HCT116 (cell line): Measurements from ENCODE around the gene MARVELD3. TPM values are rescaled to one million over a fixed set of nuclear protein-coding genes. Genes with fewer than 3 reads are reported as not detected.

Source experiments
- ATAC-seq: fragments of 200-7000 bp; cut with Tn5 transposase; 2 replicates; pipeline ENCODE4 v1.9.1; 2020; ENCODE audit warnings: mild to moderate bottlenecking, moderate library complexity
- BruUV-seq: library from RNA; stranded (reverse); fragments of 400-500 nt; replicated peaks from 2 replicates; lab custom pipeline; 2021; lab: Mats Ljungman, UMichigan
- CTCF ChIA-PET: fragments of 300-600 bp; sonication (Branson Sonifier 250); formaldehyde crosslinking; loops from one replicate; lab custom pipeline; 2021; ENCODE audit warnings: antibody characterized with exemption; lab: Charles Lee
- POLR2A ChIA-PET: fragments of 300-600, 350-600 bp; sonication (Branson Sonifier 250); formaldehyde crosslinking; loops from one replicate; lab custom pipeline; 2021; ENCODE audit warnings: antibody characterized with exemption; lab: Charles Lee
- RAD21 ChIA-PET, 2 experiments: fragments of 300-600 bp; sonication (Branson Sonifier 250); formaldehyde crosslinking; loops; one replicate each; lab custom pipeline; 2023; ENCODE audit warnings: low total read pairs in 2 of 2; ENCODE audit not compliant: uncharacterized antibody in 2 of 2, unreplicated experiment in 2 of 2, low non-redundant PET in 1 of 2; lab: Charles Lee
- DNase-seq: peaks from one replicate; pipeline ENCODE4 v3.0.0-alpha.2; 2010; ENCODE audit warnings: low read depth, low spot score
- H2AFZ ChIP-seq: fragments of 200-600 bp; shearing (Covaris generic), sonication (generic); 2 replicates; pipeline ENCODE4 v1.6.1; 2017; ENCODE audit warnings: low read depth, mixed run types, mixed read lengths, antibody characterized with exemption, low read length; ENCODE audit not compliant: poor library complexity, severe bottlenecking
- H3K27ac ChIP-seq: 2 replicates; pipeline ENCODE4 v1.5.1; 2012; ENCODE audit warnings: low read depth, low read length
- H3K27me3 ChIP-seq: fragments of 200-600 bp; sonication (generic); 2 replicates; pipeline ENCODE4 v1.6.1; 2016; ENCODE audit warnings: mixed run types, low read length, mixed read lengths; ENCODE audit not compliant: insufficient read depth
- H3K36me3 ChIP-seq, 2 experiments: fragments of 200-500 bp in 1 of 2; fragments of 200-600 bp in 1 of 2; sonication (Bioruptor generic) in 1 of 2; sonication (generic) in 1 of 2; 2 replicates each; pipeline versions ENCODE4 v1.5.1 to v1.6.1; 2014 to 2016; ENCODE audit warnings: low read length in 2 of 2, inconsistent platforms in 1 of 2, mixed read lengths in 1 of 2, mixed run types in 1 of 2; ENCODE audit not compliant: insufficient read depth in 2 of 2, control insufficient read depth in 1 of 2
- H3K4me1 ChIP-seq, 2 experiments: fragments of 200-600 bp in 1 of 2; sonication (generic) in 1 of 2; 2 replicates each; pipeline versions ENCODE4 v1.5.1 to v1.6.1; 2012 to 2017; ENCODE audit warnings: low read length in 2 of 2, inconsistent platforms in 1 of 2, mild to moderate bottlenecking in 1 of 2, mixed read lengths in 1 of 2, mixed run types in 1 of 2, moderate library complexity in 1 of 2; ENCODE audit not compliant: insufficient read depth in 2 of 2, control insufficient read depth in 1 of 2
- H3K4me2 ChIP-seq: fragments of 200-600 bp; sonication (generic); 2 replicates; pipeline ENCODE4 v1.6.1; 2017; ENCODE audit warnings: mixed run types, low read length, mixed read lengths
- H3K4me3 ChIP-seq, 2 experiments: fragments of 200-600 bp in 1 of 2; sonication (generic) in 1 of 2; replicated peaks in 1 of 2; 2 replicates each; pipeline ENCODE4 v1.5.1; 2011 to 2016; ENCODE audit warnings: low read length in 2 of 2, control low read depth in 1 of 2, low read depth in 1 of 2, mild to moderate bottlenecking in 1 of 2, mixed read lengths in 1 of 2, mixed run types in 1 of 2
- H3K79me2 ChIP-seq: fragments of 200-600 bp; sonication (generic); 2 replicates; pipeline ENCODE4 v1.6.1; 2017; ENCODE audit warnings: mild to moderate bottlenecking, mixed run types, low read length, moderate library complexity, mixed read lengths; ENCODE audit not compliant: insufficient read depth
- H3K9ac ChIP-seq: fragments of 200-600 bp; sonication (generic); 2 replicates; pipeline ENCODE4 v1.6.1; 2016; ENCODE audit warnings: low read length, mixed read lengths
- H3K9me2 ChIP-seq: fragments of 200-600 bp; sonication (generic), shearing (Covaris generic); 2 replicates; pipeline ENCODE4 v1.6.1; 2017; ENCODE audit warnings: mixed run types, mild to moderate bottlenecking, moderate library complexity; ENCODE audit not compliant: insufficient read depth
- H3K9me3 ChIP-seq, 2 experiments: fragments of 200-500 bp in 1 of 2; fragments of 200-600 bp in 1 of 2; sonication (Bioruptor generic) in 1 of 2; sonication (generic) in 1 of 2; 2 replicates each; pipeline ENCODE4 v1.6.1; 2014 to 2017; ENCODE audit warnings: low read length in 2 of 2, mixed read lengths in 2 of 2, inconsistent platforms in 1 of 2, low read depth in 1 of 2, mild to moderate bottlenecking in 1 of 2, mixed run types in 1 of 2, moderate library complexity in 1 of 2; ENCODE audit not compliant: control insufficient read depth in 1 of 2, insufficient read depth in 1 of 2
- H4K20me1 ChIP-seq: fragments of 200-600 bp; sonication (generic), shearing (Covaris generic); 2 replicates; pipeline ENCODE4 v1.6.1; 2017; ENCODE audit warnings: mixed run types, mild to moderate bottlenecking, moderate library complexity; ENCODE audit not compliant: insufficient read depth
- ELF1 ChIP-seq: IDR thresholded peaks from 2 replicates; pipeline ENCODE4 v1.6.1; 2012; ENCODE audit warnings: low read depth, borderline replicate concordance
- EZH2 ChIP-seq: fragments of 200-600 bp; sonication (generic); IDR thresholded peaks from 2 replicates; pipeline ENCODE4 v1.6.1; 2017; ENCODE audit warnings: antibody characterized with exemption, mixed run types
- FOSL1 ChIP-seq: IDR thresholded peaks from 2 replicates; pipeline ENCODE4 v1.6.1; 2012; ENCODE audit warnings: low read depth
- JUND ChIP-seq: IDR thresholded peaks from 2 replicates; pipeline ENCODE4 v1.6.1; 2012
- POLR2A ChIP-seq: IDR thresholded peaks from 2 replicates; pipeline ENCODE4 v1.7.0; 2011; ENCODE audit warnings: borderline replicate concordance; ENCODE audit not compliant: insufficient read depth, insufficient read length; ENCODE audit errors: extremely low read depth
- POLR2AphosphoS5 ChIP-seq: IDR thresholded peaks from 2 replicates; pipeline ENCODE4 v1.6.1; 2011; ENCODE audit warnings: mild to moderate bottlenecking, low read depth, low read length, moderate library complexity
- SIN3A ChIP-seq: IDR thresholded peaks from 2 replicates; pipeline ENCODE4 v1.6.1; 2012; ENCODE audit warnings: low read depth
- SP1 ChIP-seq: IDR thresholded peaks from 2 replicates; pipeline ENCODE4 v1.6.1; 2012; ENCODE audit warnings: low read depth
- TCF7L2 ChIP-seq: IDR thresholded peaks from 2 replicates; pipeline ENCODE4 v1.7.0; 2011; ENCODE audit warnings: borderline replicate concordance, inconsistent platforms; ENCODE audit not compliant: insufficient read depth, insufficient read length; ENCODE audit errors: extremely low read depth
- YY1 ChIP-seq: IDR thresholded peaks from 2 replicates; pipeline ENCODE4 v1.6.1; 2011; ENCODE audit warnings: low read length, low read depth, moderate library complexity, mild to moderate bottlenecking; ENCODE audit not compliant: insufficient replicate concordance; ENCODE audit errors: extremely low read depth
- ZFX ChIP-seq: fragments of 450-650 bp; IDR thresholded peaks from 2 replicates; pipeline ENCODE4 v1.6.1; 2017
- ZNF274 ChIP-seq: fragments of 200-500 bp; sonication (Bioruptor generic); IDR thresholded peaks from 2 replicates; pipeline ENCODE4 v1.6.1; 2014; ENCODE audit warnings: mild to moderate bottlenecking, low read depth, low read length, inconsistent platforms
- intact Hi-C: fragments of 100-400 bp; cut with micrococcal nuclease; formaldehyde crosslinking; loops from 2 replicates; pipeline ENCODE4 v1.10.0; 2022
- total RNA-seq: library from RNA; stranded (reverse); gene quantifications from one replicate; pipeline ENCODE4 v1.2.1, GENCODE V29; 2021; ENCODE audit not compliant: unreplicated experiment
- TF ChIP-seq, protein P1 (sequence below), 3 experiments: fragments of 200-600 bp in 1 of 3; sonication (generic) in 1 of 3; IDR thresholded peaks in 2 of 3; conservative IDR thresholded peaks in 1 of 3; 2 replicates each; pipeline ENCODE4 v1.5.1; 2012 to 2017; ENCODE audit warnings: low read depth in 2 of 3, low read length in 2 of 3, antibody characterized with exemption in 1 of 3, borderline replicate concordance in 1 of 3, control low read depth in 1 of 3, mild to moderate bottlenecking in 1 of 3, mixed read lengths in 1 of 3, mixed run types in 1 of 3, moderate library complexity in 1 of 3; ENCODE audit not compliant: insufficient read depth in 1 of 3
- TF ChIP-seq, protein P2 (sequence below): IDR thresholded peaks from 2 replicates; pipeline ENCODE4 v1.6.1; 2012
- TF ChIP-seq, protein P3 (sequence below): IDR thresholded peaks from 2 replicates; pipeline ENCODE4 v1.6.1; 2011; ENCODE audit warnings: mild to moderate bottlenecking, low read length, moderate library complexity; ENCODE audit not compliant: insufficient replicate concordance; ENCODE audit errors: extremely low read depth
- TF ChIP-seq, protein P4 (sequence below): IDR thresholded peaks from 2 replicates; pipeline ENCODE4 v1.6.1; 2012; ENCODE audit warnings: low read depth

MARVELD3 gene
- total RNA-seq, 1 experiment from 2014 or later = 20.9 TPM

DNA sequence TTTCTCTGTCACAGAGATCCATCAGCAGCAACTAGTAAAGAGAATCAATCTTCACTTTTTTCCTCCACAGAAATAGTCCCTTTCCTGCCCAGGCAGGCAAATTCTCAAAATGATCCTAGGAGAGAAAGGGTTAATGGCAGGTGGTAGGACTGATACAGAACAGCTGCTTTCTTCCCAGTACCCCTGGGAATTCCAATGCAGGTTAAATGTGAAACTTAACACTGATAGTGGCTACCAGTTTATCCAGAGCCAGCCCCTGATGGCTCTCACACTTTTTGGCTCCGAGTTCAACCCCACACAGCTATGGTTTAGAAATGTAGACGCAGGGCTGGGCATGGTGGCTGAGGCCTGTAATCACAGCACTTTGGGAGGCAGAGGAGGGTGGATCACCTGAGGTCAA, 22.2 kb downstream of the MARVELD3 start:
- no peaks in the 10 kb centered on the region for H3K9me2 ChIP-seq
- CTCF ChIA-PET = no interaction called here
- H4K20me1 ChIP-seq = no peaks in the 10 kb centered on the region
- H2AFZ ChIP-seq = no peak overlapping the region
- H3K27ac ChIP-seq = no peak overlapping the region
- POLR2A ChIA-PET = no interaction called here
- no peaks in the 10 kb centered on the region for H3K9me3 ChIP-seq
- no peaks in the 10 kb centered on the region for H3K79me2 ChIP-seq
- H3K4me3 ChIP-seq = no peak overlapping the region
- ATAC-seq = no peak
- H3K9ac ChIP-seq = no peak overlapping the region
- DNase-seq = no peak
- RAD21 ChIA-PET = no interaction called here
- no peaks in the 10 kb centered on the region for H3K4me1 ChIP-seq
- peaks cover 0 to 2% of the 10 kb centered on the region in 2 experiments; a peak in 1 of 4 replicates for H3K36me3 ChIP-seq
- no peaks in the 10 kb centered on the region for H3K27me3 ChIP-seq
- no peak overlapping the region for H3K4me2 ChIP-seq
- BruUV-seq = no TSS peak
- TF ChIP-seq ZFX (no peak), EZH2 (no peak), YY1 (no peak), POLR2AphosphoS5 (no peak), ELF1 (no peak), TCF7L2 (no peak), SIN3A (no peak), ZNF274 (no peak), JUND (no peak), FOSL1 (no peak), POLR2A (no peak), SP1 (no peak)
- TF ChIP-seq, protein P1, sequence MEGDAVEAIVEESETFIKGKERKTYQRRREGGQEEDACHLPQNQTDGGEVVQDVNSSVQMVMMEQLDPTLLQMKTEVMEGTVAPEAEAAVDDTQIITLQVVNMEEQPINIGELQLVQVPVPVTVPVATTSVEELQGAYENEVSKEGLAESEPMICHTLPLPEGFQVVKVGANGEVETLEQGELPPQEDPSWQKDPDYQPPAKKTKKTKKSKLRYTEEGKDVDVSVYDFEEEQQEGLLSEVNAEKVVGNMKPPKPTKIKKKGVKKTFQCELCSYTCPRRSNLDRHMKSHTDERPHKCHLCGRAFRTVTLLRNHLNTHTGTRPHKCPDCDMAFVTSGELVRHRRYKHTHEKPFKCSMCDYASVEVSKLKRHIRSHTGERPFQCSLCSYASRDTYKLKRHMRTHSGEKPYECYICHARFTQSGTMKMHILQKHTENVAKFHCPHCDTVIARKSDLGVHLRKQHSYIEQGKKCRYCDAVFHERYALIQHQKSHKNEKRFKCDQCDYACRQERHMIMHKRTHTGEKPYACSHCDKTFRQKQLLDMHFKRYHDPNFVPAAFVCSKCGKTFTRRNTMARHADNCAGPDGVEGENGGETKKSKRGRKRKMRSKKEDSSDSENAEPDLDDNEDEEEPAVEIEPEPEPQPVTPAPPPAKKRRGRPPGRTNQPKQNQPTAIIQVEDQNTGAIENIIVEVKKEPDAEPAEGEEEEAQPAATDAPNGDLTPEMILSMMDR (IDR thresholded peaks at IDR 0.05 in 2 of 3, conservative IDR thresholded peaks at IDR 0.05 in 1 of 3; ENCODE audit: borderline replicate concordance in 1 of 3, insufficient read depth in 1 of 3, low read depth in 2 of 3, low read length in 2 of 3) = no peak
- TF ChIP-seq, protein P2, sequence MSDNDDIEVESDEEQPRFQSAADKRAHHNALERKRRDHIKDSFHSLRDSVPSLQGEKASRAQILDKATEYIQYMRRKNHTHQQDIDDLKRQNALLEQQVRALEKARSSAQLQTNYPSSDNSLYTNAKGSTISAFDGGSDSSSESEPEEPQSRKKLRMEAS = no peak
- TF ChIP-seq, protein P3, sequence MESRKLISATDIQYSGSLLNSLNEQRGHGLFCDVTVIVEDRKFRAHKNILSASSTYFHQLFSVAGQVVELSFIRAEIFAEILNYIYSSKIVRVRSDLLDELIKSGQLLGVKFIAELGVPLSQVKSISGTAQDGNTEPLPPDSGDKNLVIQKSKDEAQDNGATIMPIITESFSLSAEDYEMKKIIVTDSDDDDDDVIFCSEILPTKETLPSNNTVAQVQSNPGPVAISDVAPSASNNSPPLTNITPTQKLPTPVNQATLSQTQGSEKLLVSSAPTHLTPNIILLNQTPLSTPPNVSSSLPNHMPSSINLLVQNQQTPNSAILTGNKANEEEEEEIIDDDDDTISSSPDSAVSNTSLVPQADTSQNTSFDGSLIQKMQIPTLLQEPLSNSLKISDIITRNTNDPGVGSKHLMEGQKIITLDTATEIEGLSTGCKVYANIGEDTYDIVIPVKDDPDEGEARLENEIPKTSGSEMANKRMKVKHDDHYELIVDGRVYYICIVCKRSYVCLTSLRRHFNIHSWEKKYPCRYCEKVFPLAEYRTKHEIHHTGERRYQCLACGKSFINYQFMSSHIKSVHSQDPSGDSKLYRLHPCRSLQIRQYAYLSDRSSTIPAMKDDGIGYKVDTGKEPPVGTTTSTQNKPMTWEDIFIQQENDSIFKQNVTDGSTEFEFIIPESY = no peak
- TF ChIP-seq, protein P4, sequence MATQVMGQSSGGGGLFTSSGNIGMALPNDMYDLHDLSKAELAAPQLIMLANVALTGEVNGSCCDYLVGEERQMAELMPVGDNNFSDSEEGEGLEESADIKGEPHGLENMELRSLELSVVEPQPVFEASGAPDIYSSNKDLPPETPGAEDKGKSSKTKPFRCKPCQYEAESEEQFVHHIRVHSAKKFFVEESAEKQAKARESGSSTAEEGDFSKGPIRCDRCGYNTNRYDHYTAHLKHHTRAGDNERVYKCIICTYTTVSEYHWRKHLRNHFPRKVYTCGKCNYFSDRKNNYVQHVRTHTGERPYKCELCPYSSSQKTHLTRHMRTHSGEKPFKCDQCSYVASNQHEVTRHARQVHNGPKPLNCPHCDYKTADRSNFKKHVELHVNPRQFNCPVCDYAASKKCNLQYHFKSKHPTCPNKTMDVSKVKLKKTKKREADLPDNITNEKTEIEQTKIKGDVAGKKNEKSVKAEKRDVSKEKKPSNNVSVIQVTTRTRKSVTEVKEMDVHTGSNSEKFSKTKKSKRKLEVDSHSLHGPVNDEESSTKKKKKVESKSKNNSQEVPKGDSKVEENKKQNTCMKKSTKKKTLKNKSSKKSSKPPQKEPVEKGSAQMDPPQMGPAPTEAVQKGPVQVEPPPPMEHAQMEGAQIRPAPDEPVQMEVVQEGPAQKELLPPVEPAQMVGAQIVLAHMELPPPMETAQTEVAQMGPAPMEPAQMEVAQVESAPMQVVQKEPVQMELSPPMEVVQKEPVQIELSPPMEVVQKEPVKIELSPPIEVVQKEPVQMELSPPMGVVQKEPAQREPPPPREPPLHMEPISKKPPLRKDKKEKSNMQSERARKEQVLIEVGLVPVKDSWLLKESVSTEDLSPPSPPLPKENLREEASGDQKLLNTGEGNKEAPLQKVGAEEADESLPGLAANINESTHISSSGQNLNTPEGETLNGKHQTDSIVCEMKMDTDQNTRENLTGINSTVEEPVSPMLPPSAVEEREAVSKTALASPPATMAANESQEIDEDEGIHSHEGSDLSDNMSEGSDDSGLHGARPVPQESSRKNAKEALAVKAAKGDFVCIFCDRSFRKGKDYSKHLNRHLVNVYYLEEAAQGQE = no peak
- intact Hi-C loops = no loop called here
